GM13977 (cell line): ENCODE measurements around the gene GGACT.

Source experiments
- DNase-seq: peaks from one replicate; pipeline ENCODE4 v3.0.0; 2012; ENCODE audit warnings: low spot score
- in situ Hi-C: fragments of 300-500 bp; cut with MboI; formaldehyde crosslinking; loops from one replicate; pipeline ENCODE4 v1.12.0; 2022; ENCODE audit warnings: low sequenced_read_pairs, low pct_unique_long_range_greater_than_20kb, mixed read lengths, inconsistent platforms; ENCODE audit not compliant: unreplicated experiment
- TF ChIP-seq, protein P1 (sequence below): IDR thresholded peaks from 2 replicates; pipeline ENCODE4 v1.5.1; 2012; ENCODE audit warnings: mild to moderate bottlenecking, control low read depth; ENCODE audit not compliant: insufficient read depth; ENCODE audit errors: extremely low read depth, missing control alignments

Gene GGACT

GRCh38 chr13:100611678-100612492, 23.3 kb upstream of the GGACT start:
- no peak for DNase-seq
- in situ Hi-C loops = no loop called here
- TF ChIP-seq, protein P1, sequence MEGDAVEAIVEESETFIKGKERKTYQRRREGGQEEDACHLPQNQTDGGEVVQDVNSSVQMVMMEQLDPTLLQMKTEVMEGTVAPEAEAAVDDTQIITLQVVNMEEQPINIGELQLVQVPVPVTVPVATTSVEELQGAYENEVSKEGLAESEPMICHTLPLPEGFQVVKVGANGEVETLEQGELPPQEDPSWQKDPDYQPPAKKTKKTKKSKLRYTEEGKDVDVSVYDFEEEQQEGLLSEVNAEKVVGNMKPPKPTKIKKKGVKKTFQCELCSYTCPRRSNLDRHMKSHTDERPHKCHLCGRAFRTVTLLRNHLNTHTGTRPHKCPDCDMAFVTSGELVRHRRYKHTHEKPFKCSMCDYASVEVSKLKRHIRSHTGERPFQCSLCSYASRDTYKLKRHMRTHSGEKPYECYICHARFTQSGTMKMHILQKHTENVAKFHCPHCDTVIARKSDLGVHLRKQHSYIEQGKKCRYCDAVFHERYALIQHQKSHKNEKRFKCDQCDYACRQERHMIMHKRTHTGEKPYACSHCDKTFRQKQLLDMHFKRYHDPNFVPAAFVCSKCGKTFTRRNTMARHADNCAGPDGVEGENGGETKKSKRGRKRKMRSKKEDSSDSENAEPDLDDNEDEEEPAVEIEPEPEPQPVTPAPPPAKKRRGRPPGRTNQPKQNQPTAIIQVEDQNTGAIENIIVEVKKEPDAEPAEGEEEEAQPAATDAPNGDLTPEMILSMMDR = no peak

DNA sequence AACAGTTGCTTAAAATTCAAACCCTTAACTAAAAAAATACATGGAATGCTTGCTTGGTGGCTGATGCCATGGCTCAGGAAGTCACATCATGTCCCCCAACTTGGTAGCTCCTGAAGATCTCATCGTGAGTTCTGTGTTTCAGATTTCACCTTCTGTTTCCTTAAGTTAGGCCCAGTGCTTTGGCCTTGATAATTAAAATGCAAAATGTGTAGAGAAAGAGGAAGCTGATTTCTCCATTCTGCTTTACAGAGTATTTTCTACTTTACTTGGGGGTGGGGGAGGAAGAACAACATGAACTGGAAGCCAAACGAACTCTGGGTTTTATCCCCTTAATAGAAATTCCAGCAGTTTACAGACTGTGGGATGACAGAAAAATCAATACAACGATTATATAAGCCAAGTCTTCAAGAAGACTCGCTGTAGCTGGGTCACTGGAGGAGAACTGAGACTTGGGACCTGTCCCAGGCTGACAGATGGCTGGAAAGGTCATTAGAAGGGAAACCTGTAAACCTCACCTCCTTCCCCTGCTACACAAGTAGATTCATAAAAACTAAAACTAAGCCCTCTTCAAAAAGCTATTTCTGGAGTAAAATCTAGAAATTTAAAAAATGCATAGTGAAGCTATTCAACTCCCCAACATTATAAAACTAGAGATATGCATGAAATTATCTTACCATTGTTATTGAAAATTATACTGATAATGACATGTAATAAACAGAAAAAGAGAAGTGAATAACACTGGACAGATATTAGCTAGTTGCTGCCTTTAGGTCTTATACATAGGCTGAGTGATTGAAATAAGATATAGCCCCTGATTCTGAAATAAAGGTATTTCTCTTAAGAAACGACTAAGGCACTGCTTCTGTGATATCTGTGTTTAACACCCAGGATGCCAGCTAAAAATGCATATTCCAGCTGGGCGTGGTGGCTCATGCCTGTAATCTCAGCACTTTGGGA, 22.1 kb upstream of the GGACT start:
- TF ChIP-seq, protein P1 = no peak
- DNase-seq = no peak
- in situ Hi-C loops = no loop called here

DNA sequence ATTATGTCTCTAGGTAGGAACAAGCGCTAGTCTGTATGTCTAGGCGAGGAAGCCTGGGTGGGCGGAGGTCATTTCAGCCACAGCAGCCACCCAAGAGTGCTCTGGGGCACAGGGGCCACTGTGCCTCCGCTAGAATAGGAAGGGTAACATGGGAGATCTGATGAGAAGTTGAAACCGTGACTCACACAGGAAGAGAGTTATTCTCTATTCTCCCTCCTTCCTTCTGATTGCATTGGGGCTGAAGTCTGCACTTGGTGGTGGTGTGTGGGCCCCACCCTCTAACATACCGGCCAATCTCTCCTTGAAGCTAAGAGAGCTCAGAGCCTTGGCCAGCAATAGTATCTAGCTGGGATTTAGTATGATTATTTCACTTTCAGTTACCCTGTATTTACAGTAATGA, 20.3 kb upstream of the GGACT start:
- TF ChIP-seq, protein P1 = no peak
- in situ Hi-C loops = no loop called here
- DNase-seq = peak; percentile 78

- in situ Hi-C loops = no loop called here
- DNase-seq = no peak
These were observed 19.9 kb upstream of the GGACT start for GRCh38 chr13:100608489-100608888.

DNA sequence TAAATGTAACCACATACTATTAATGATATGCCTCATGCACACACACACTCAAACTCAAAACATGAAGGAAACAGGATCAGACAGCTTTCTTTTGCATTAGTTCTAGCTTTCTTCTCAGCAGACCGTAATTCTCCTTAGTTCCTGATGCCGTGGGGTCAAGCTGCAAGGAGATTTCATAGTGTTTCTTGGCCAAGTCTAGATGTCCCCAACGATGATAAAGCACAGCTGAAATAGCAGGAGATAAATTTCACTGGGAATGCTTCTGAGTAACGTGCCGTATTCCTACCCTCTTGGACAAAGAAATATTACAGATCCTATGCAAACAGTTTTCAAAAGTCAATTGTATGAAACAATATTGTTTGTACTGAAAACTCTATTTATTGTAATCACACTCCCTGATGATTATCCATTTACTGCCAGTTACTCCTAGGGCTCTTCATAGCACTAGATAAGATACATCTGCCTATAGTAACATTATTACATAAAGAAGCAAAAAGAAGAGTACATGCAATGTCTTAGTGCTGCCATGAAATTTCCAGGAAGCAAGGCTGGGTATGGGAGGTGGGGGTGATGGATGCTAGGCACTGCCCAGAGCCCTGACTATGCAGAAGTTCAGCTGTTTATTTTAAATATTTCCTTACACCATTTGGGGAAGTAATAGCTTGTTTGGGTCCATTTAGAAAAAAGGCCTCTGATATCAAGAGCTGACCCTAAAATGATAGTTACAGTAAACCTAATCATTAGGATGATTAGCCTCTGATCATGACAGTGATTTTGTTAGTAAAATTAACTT, 16.5 kb upstream of the GGACT start:
- TF ChIP-seq, protein P1 = no peak
- in situ Hi-C loops = no loop called here
- DNase-seq = no peak

More at GRCh38 chr13:100608489-100608888, 19.9 kb upstream of the GGACT start:
- TF ChIP-seq, protein P1 = no peak
